GM21526 (cell line): Measurements from ENCODE around the gene INO80B.
A peak's percentile ranks its signal among the peaks of the same experiment; 100 is the strongest.
"Not testable (repeated sequence)": the region's sequence is repeated elsewhere in the genome, so short reads cannot be mapped to it uniquely, and the experiment has no call there.

ENCODE experiments used
- ATAC-seq: cut with Tn5 transposase; IDR thresholded peaks from one replicate; pipeline ENCODE4 v1.9.1; 2021; ENCODE audit warnings: moderate library complexity; ENCODE audit not compliant: unreplicated experiment, low FRiP score

INO80B gene

DNA sequence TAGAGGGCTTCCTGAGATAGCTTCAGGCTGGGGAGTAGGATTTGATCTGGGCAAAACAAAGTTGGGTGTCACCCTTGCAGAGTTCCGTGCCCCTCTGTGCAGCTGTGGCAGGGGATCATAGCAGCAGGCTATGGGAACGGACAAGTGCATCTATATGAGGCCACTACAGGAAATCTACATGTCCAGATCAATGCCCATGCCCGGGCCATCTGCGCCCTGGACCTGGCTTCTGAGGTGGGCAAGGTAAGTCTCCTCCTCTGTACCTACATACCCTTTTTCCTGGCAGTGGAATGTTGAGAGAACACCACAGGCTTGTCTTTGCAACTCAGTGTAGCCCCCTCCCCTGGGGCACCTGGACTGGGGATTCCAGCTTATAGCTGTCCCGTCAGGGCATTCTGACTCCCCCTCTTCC is 29.9 kb upstream of the INO80B start:
- ATAC-seq, result no peak

GRCh38 chr2:74425523-74425922 is 29.4 kb upstream of the INO80B start:
- no peak for ATAC-seq

DNA sequence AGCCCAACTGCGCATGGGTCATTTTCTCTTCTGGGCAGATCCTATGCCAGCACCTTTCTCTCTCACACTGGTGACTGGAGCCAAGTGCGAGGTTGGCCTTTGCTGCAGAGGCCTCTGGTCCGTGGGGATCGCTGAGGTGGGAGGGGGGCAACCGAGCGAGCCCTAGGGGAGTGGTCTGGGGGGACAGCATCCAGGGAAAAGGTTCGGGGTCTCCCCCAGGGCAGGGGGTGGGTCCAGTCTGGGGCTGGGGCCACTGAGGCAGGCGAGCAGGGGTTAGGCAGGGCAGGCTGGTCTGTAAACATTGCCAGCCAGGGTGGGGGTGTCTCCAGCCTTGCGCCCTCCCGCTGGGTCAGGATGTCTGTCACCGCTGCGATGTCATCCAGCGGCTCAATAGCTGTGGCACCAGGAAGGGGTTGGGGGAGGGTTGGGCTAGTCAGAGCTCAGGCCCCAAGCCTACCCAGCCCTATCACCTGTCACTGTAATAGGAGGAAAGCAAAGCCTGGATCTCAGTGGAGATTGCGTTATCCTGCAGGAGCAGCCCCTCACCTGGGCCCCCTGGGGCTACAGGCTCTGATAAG is 28.6 kb upstream of the INO80B start:
- no peak for ATAC-seq

GRCh38 chr2:74427551-74427950 is 27.3 kb upstream of the INO80B start:
- no peak for ATAC-seq

GRCh38 chr2:74428675-74429074 is 26.2 kb upstream of the INO80B start:
- ATAC-seq, result no peak

- ATAC-seq, result no peak
These were observed 25.1 kb upstream of the INO80B start for GRCh38 chr2:74429487-74430451.

GRCh38 chr2:74430502-74430901 is 24.4 kb upstream of the INO80B start:
- no peak for ATAC-seq

DNA sequence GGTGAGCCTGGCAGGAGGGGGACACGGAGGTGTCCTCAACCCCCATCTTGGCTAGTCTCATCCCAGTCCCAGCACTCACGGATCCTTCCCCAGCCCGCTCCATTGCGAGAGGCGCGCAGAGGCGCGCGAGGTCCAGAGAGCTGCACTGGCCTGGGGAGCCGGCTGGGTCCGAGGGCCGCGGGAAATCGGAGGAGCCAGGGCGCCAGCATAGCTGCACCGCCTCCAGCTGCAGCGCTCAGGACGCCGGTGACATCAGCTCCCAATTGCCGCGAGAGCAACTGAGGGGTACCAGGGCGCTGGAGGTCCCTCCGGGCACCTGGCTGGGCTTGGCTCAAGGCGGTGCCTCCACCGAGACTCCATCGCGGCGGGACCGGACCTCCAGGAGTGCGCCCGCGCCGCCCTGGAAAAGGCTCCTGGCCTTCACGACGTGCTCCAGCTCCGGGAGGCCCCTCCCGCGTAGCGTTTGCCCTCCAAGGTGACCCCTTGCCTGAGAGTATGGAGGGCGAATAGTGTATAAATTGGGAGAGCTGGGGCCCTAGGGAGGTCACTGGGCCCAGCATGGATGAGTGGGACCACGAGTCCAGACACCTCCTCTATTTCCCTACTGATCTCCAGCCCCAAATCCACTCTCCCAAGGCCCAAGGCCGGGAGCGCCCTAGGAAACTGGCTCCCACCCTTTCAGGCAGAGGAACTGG is 18.6 kb upstream of the INO80B start:
- no peak for ATAC-seq

- no peak for ATAC-seq
These were observed 17.8 kb upstream of the INO80B start for GRCh38 chr2:74436848-74437695.

- ATAC-seq, result no peak
These were observed 16.6 kb upstream of the INO80B start for GRCh38 chr2:74438248-74438647.

GRCh38 chr2:74439373-74439772 is 15.5 kb upstream of the INO80B start:
- no peak for ATAC-seq

DNA sequence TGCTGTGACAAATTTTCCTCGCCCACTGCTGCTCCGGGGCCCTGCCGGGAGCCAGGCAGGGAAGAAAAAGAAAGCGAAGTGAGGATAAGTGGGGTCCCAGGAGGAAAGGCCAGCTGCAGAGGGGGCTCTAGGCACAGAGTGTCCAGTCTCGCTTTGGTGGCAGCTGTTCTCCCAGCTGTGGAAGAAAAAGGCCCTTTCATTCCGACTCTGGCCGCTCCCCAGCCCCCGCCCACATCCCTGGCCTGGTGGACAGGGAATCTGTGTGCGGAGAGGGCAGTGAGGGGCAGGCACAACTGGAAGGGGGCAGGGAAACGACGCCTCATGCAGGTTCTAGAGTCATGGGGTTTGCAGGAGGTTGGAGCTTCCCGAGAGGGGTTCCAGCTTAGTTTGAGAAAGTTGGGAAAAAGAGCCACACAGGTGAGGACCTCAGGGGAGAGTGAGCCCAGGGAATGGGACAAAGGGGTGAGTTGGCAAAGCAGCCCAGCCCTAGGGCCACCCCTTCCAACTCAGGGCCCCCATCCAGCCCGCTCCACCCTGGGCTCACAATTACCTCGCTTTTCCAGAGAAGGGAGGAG is 15.0 kb upstream of the INO80B start:
- ATAC-seq, result no peak

DNA sequence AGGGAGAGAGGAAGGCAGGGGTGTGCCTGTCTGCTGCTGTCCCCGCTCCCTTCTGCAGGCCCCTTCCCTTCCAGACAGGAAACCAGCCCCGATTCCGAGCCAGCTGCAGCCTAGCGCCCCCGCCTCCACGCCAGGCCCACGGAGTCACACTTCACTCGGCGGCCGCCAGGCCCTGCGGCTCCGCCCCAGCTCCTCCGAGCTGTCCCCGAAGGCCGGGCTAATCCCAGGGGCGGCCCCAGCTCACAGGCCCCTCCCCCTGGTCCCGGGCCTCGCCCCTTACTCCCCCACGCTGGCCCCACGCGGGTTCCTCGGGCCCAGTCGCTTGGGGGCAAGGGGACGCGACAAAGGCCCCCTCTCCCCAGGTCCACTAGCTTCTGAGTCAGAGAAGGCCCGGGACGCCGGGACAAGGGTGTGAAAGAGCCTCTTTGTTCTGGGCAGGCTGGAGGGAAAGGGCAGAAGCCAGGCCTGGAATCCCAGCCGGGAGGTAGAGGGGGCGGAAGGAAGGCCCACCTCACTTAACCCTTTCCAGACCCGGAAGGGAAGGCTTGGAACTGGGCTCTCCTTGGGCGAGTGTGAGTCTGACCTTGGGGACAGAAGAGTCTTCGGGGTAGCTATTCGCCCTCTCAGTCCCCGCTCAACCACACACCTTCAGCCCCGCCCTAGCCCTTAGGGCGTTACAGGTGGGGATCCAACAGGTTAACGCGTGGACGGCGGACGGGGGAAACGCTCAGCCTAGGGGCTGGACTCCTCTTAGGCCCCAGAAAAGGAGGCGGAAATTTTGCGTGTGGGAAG is 14.3 kb upstream of the INO80B start:
- peak; percentile 74 for ATAC-seq

GRCh38 chr2:74441170-74441689 is 13.7 kb upstream of the INO80B start:
- ATAC-seq, result no peak

- no peak for ATAC-seq
These were observed 13.0 kb upstream of the INO80B start, which contains the start of gene RTKN for GRCh38 chr2:74441690-74442482. TSS of gene RTKN (minus strand) at chr2:74441937. CDS start at chr2:74441816, 121 bp downstream.

DNA sequence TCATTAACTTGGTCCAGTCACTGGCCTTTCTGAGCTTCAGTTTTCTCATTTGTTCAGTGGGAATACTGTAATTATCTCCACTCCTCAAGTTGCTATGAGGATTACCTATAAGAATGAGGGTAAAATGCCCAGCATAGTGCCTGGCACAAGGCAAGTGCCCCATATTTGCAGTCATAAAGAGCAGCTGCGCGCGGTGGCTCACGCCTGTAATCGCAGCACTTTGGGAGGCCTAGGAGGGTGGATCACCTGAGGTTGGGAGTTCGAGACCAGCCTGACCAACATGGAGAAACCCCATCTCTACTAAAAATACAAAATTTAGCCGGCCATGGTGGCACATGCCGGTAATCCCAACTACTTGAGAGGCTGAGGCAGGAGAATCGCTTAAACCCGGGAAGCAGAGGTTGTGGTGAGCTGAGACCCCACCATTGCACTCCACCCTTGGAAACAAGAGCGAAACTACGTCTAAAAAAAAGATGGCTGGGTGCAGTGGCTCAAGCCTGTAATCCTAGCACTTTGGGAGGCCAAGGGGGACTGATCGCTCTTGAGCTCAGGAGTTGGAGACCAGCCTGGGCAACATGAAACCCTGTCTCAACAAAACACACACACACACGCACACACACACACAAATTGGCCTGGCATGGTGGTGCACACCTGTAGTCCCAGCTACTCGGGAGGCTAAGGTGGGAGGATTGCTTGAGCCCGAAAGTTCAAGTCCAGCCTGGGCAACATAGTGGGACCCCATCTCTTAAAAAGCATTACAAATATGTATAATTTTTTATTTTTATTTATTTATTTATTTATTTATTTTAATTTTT is 12.2 kb upstream of the INO80B start:
- ATAC-seq, result not testable (repeated sequence)
